ENCODE data around the gene LCE7A. TPM values are rescaled to one million over a fixed set of nuclear protein-coding genes. Genes with fewer than 3 reads are reported as not detected.

LCE7A gene
- total RNA-seq, 3 donors from 2014 or later: not detected

DNA sequence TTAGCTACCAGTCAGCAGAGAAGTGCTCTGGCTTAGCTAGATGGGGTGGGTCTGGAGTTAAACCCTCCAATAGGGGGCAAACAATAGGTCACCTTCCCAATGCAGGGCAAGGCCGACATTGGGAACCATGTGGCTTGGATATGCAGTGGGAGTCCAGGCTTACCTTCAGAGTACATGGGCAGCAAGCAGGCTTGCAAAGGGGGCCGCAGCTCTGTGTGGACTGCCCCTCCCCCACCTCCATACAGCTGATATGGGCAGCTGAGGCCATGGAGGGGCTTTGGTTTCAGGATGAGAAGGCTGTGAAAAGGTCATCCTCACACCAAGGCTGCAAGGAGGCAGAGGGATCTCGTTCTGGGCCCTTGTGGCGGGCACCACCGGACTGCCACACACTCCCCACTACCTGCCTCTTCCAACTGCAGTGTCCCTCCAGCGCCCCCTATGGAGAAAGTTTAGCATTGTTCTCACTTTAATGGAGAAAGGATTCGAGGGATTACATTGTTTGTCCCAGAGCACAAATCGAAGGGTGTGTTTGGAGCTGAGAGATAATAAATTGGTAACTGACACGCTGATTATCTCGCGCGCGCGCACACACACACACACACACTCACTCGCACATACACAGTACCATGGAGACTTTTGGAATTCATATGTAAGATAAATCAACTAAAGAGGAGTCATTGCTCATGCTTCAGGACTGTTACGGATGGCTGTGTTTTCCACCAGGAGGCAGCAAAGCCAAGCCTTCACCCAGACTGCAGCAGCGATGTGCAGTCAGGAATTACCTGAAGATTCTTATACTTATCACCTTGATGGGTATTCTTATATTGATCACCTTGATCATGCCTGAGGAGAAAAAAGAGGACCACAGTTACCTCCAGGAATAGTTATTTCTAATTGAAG, 11.3 kb downstream of the LCE7A start:
- Histone ChIP-seq H3K9me3 (no peaks in the 10 kb centered on the region), H3K4me1 (no peaks in the 10 kb centered on the region), H3K27me3 (no peaks in the 10 kb centered on the region), H3K27ac (no peak overlapping the region), H3K36me3 (no peaks in the 10 kb centered on the region), H3K4me3 (no peak overlapping the region)
- intact Hi-C loops (cut with DNase I; ENCODE audit: low total_unique reads): no loop called here
- DNase-seq (ENCODE audit: low spot score in 2 of 2): no peak
- TF ChIP-seq, protein P1, sequence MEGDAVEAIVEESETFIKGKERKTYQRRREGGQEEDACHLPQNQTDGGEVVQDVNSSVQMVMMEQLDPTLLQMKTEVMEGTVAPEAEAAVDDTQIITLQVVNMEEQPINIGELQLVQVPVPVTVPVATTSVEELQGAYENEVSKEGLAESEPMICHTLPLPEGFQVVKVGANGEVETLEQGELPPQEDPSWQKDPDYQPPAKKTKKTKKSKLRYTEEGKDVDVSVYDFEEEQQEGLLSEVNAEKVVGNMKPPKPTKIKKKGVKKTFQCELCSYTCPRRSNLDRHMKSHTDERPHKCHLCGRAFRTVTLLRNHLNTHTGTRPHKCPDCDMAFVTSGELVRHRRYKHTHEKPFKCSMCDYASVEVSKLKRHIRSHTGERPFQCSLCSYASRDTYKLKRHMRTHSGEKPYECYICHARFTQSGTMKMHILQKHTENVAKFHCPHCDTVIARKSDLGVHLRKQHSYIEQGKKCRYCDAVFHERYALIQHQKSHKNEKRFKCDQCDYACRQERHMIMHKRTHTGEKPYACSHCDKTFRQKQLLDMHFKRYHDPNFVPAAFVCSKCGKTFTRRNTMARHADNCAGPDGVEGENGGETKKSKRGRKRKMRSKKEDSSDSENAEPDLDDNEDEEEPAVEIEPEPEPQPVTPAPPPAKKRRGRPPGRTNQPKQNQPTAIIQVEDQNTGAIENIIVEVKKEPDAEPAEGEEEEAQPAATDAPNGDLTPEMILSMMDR (IDR thresholded peaks at IDR 0.05): no peak
- TF ChIP-seq POLR2A (IDR thresholded peaks at IDR 0.05): no peak
- TF ChIP-seq POLR2AphosphoS5 (IDR thresholded peaks at IDR 0.05): no peak

DNA sequence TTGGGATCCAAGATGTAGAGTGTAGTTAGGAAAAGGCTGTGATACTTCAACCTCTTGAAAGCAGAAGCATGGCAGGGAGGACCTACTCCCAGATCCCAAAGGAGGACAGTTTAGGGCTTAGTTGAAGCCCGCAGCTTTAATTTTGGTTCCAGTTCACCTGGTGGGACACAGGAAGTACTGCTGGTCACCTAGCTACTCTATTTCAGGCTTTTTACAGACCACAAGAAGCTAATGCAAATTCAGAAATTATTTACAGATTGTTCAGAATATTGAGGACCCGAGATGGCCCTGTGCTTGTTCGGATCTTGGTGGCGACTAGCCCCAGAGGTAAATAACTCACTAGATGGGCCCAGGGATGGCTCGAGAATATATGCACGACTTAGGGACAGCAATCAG, 11.9 kb downstream of the LCE7A start:
- intact Hi-C loops (cut with DNase I; ENCODE audit: low total_unique reads): no loop called here
- DNase-seq (ENCODE audit: low spot score in 2 of 2): no peak
- H3K27ac ChIP-seq: no peak overlapping the region

DNA sequence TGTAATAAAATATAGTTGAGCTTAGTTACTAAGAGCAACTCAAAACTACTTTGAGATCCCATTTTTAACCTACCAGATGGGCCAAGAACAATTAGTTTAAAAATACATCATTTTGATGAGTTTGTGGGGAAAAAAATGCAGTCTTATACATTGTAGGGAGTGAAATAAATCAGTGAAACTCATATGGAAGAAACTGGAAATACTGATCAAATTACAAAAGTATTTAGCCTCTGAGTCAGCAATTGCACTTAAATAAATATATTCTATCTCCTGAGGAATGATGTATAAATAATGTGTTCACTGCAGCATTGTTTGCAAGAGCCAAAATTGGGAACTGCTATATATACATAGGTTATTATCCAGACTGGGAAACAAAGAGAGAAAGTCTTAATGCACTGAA, 13.7 kb downstream of the LCE7A start:
- H3K4me1 ChIP-seq: no peaks in the 10 kb centered on the region
- DNase-seq (ENCODE audit: low spot score in 2 of 2): no peak
- intact Hi-C loops (cut with DNase I; ENCODE audit: low total_unique reads): no loop called here

More for the DNA sequence above, 11.9 kb downstream of the LCE7A start:
- TF ChIP-seq POLR2A (IDR thresholded peaks at IDR 0.05) (no peak), POLR2AphosphoS5 (IDR thresholded peaks at IDR 0.05) (no peak)
- TF ChIP-seq, protein P1 (IDR thresholded peaks at IDR 0.05): no peak
- Histone ChIP-seq H3K36me3 (no peaks in the 10 kb centered on the region), H3K4me3 (no peak overlapping the region), H3K9me3 (no peaks in the 10 kb centered on the region), H3K27me3 (no peaks in the 10 kb centered on the region), H3K4me1 (no peaks in the 10 kb centered on the region)

DNA sequence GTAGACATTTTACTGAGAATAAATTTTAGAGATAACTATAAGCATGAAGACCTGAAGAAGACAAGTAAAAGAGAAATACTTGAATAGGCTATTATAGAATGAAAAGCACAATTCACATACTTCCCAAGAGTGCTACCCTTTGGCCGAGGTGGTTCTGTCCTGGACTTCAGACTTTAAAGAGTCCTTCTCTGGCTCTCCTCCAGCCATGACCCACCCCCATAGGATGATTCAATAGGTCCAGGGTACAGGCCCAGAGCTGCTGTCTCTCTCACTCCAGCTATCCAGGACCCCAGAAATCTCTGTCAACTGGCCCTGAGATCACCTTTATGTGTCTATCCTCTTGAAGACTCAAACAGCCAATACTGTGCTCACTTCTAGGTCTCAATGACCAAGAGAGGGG, 17.0 kb downstream of the LCE7A start:
- DNase-seq (ENCODE audit: low spot score in 2 of 2): no peak
- Histone ChIP-seq H3K9me3 (no peaks in the 10 kb centered on the region), H3K4me1 (no peaks in the 10 kb centered on the region), H3K4me3 (no peak overlapping the region), H3K36me3 (no peaks in the 10 kb centered on the region), H3K27me3 (no peaks in the 10 kb centered on the region), H3K27ac (no peak overlapping the region)
- TF ChIP-seq POLR2A (IDR thresholded peaks at IDR 0.05): no peak
- TF ChIP-seq POLR2AphosphoS5 (IDR thresholded peaks at IDR 0.05): no peak
- TF ChIP-seq, protein P1 (IDR thresholded peaks at IDR 0.05): no peak
- intact Hi-C loops (cut with DNase I; ENCODE audit: low total_unique reads): no loop called here

More for the DNA sequence above, 13.7 kb downstream of the LCE7A start:
- TF ChIP-seq, protein P1 (IDR thresholded peaks at IDR 0.05): no peak
- no peak for TF ChIP-seq POLR2AphosphoS5 (IDR thresholded peaks at IDR 0.05)
- no peak for TF ChIP-seq POLR2A (IDR thresholded peaks at IDR 0.05)
- Histone ChIP-seq H3K27ac (no peak overlapping the region), H3K9me3 (no peaks in the 10 kb centered on the region), H3K36me3 (no peaks in the 10 kb centered on the region), H3K4me3 (no peak overlapping the region), H3K27me3 (no peaks in the 10 kb centered on the region)

DNA sequence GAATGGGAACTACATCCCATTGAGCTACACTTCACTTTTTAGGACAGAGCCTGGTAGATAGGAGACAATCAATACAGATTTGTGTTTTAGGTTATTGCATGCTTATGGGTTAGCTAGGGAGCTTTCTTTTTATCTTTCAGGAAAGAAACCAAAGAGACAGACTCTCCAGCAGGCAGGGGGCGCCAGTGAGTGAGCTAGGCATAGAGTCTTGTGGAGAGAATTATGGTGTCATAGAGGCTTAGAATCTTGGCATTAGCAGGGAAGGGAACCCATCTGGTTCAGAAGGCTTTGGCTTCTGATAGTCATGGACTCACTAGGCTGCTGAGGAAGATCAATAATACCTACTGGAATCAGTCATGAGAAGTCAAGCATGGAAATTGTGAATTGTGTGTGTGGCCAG, 18.2 kb downstream of the LCE7A start, which contains the start of gene SMCP:
TSS of gene SMCP (plus strand) at position 281 of the 400 bp plus-strand sequence. CDS start 6,101 bp downstream, outside the sequence.
- TF ChIP-seq, protein P1 (IDR thresholded peaks at IDR 0.05): no peak
- no peak for TF ChIP-seq POLR2A (IDR thresholded peaks at IDR 0.05)
- TF ChIP-seq POLR2AphosphoS5 (IDR thresholded peaks at IDR 0.05): no peak
- Histone ChIP-seq H3K36me3 (no peaks in the 10 kb centered on the region), H3K4me3 (no peak within 1 kb of the TSS), H3K9me3 (no peaks in the 10 kb centered on the region), H3K27ac (no peak within 1 kb of the TSS), H3K4me1 (no peaks in the 10 kb centered on the region), H3K27me3 (no peaks in the 10 kb centered on the region)
- intact Hi-C loops (cut with DNase I; ENCODE audit: low total_unique reads): no loop called here
- no peak for DNase-seq (ENCODE audit: low spot score in 2 of 2)

Measured in breast epithelium (tissue), 4 donors.